Glutamatergic neuron (in vitro differentiated cells): ENCODE measurements around the gene NOP56. TPM values are rescaled to one million over a fixed set of nuclear protein-coding genes. Genes with fewer than 3 reads are reported as not detected.

Experiments used
- DNase-seq: peaks from one replicate; pipeline ENCODE4 v3.0.0; 2022
- H3K27ac Mint-ChIP-seq: one replicate; pipeline ENCODE4 v1.8.0; 2020; ENCODE audit warnings: mild to moderate bottlenecking, mixed read lengths, inconsistent platforms; ENCODE audit not compliant: unreplicated experiment
- H3K27me3 Mint-ChIP-seq: one replicate; pipeline ENCODE4 v1.8.0; 2020; ENCODE audit warnings: mild to moderate bottlenecking, moderate library complexity, mixed read lengths, inconsistent platforms; ENCODE audit not compliant: unreplicated experiment
- H3K36me3 Mint-ChIP-seq: one replicate; pipeline ENCODE4 v1.8.0; 2020; ENCODE audit warnings: mild to moderate bottlenecking, mixed read lengths, inconsistent platforms; ENCODE audit not compliant: unreplicated experiment
- H3K4me1 Mint-ChIP-seq: one replicate; pipeline ENCODE4 v1.8.0; 2020; ENCODE audit warnings: mild to moderate bottlenecking, low read depth, mixed read lengths, inconsistent platforms; ENCODE audit not compliant: unreplicated experiment
- H3K4me3 Mint-ChIP-seq: one replicate; pipeline ENCODE4 v1.8.0; 2020; ENCODE audit warnings: mild to moderate bottlenecking, mixed read lengths, inconsistent platforms; ENCODE audit not compliant: unreplicated experiment
- H3K9me3 Mint-ChIP-seq: one replicate; pipeline ENCODE4 v1.8.0; 2020; ENCODE audit warnings: mild to moderate bottlenecking, moderate library complexity, mixed read lengths, inconsistent platforms; ENCODE audit not compliant: unreplicated experiment
- CTCF ChIP-seq: fragments of 200-600 bp; sonication (generic); IDR thresholded peaks from one replicate; pipeline ENCODE4 v1.5.0; 2021; ENCODE audit not compliant: partially characterized antibody, unreplicated experiment
- total RNA-seq: library from RNA; stranded (reverse); fragmentation: NEBNext Ultra II Directional; extraction: Animal tissue kit (Norgen Biotek cat#: 25700); gene quantifications from one replicate; pipeline ENCODE4 v1.2.1, GENCODE V29; 2021; ENCODE audit not compliant: unreplicated experiment

Gene NOP56
- total RNA-seq, 1 donor from 2014 or later = 185 TPM

GRCh38 chr20:2657674-2658073 is 5.2 kb downstream of the NOP56 start:
- Mint-ChIP-seq H3K27ac (no peak overlapping the region), H3K4me1 (peaks cover 5% of the 10 kb centered on the region)

GRCh38 chr20:2658414-2659354 is 6.3 kb downstream of the NOP56 start:
- Mint-ChIP-seq H3K4me1 (peaks cover 6% of the 10 kb centered on the region), H3K27me3 (peaks cover 10% of the 10 kb centered on the region), H3K4me3 (peak overlapping the region; percentile 54), H3K36me3 (peaks cover 4% of the 10 kb centered on the region), H3K9me3 (peaks cover 10% of the 10 kb centered on the region), H3K27ac (peak overlapping the region; percentile 55)
- TF ChIP-seq CTCF = no peak
- DNase-seq = no peak

More at GRCh38 chr20:2657674-2658073, 5.2 kb downstream of the NOP56 start:
- DNase-seq = no peak
- Mint-ChIP-seq H3K9me3 (peaks cover 8% of the 10 kb centered on the region), H3K4me3 (no peak overlapping the region), H3K27me3 (peaks cover 10% of the 10 kb centered on the region), H3K36me3 (peaks cover 4% of the 10 kb centered on the region)
- no peak for TF ChIP-seq CTCF

GRCh38 chr20:2659547-2659946 is 7.1 kb downstream of the NOP56 start:
- Mint-ChIP-seq H3K4me3 (no peak overlapping the region), H3K27me3 (peaks cover 13% of the 10 kb centered on the region), H3K4me1 (peaks cover 6% of the 10 kb centered on the region), H3K9me3 (peaks cover 14% of the 10 kb centered on the region), H3K27ac (no peak overlapping the region), H3K36me3 (peaks cover 4% of the 10 kb centered on the region)
- DNase-seq = no peak
- TF ChIP-seq CTCF = no peak

GRCh38 chr20:2663364-2663886 is 11.0 kb downstream of the NOP56 start:
- H3K27me3 Mint-ChIP-seq = peaks cover 8% of the 10 kb centered on the region
- H3K36me3 Mint-ChIP-seq = peaks cover 4% of the 10 kb centered on the region
- H3K4me1 Mint-ChIP-seq = peaks cover 4% of the 10 kb centered on the region
- peak overlapping the region; percentile 87 for H3K27ac Mint-ChIP-seq
- H3K9me3 Mint-ChIP-seq = peaks cover 11% of the 10 kb centered on the region
- no peak for DNase-seq
- H3K4me3 Mint-ChIP-seq = peak overlapping the region; percentile 95
- TF ChIP-seq CTCF = no peak
